WTC11 (cell line): ENCODE data around the gene GIPC3. TPM values are rescaled to one million over a fixed set of nuclear protein-coding genes. Genes with fewer than 3 reads are reported as not detected.
A peak's percentile ranks its signal among the peaks of the same experiment; 100 is the strongest.

Experiments
- ATAC-seq: fragments of 200-7000 bp; cut with Tn5 transposase; 2 replicates; pipeline ENCODE4 v1.10.0; 2021; ENCODE audit warnings: mild to moderate bottlenecking, moderate library complexity
- CTCF ChIA-PET: fragments of 300-600 bp; sonication (Branson Sonifier 250); formaldehyde crosslinking; loops from one replicate; lab custom pipeline; 2021; ENCODE audit warnings: antibody characterized with exemption; lab: Charles Lee
- POLR2A ChIA-PET: fragments of 350-600 bp; sonication (Branson Sonifier 250); formaldehyde crosslinking; loops from one replicate; lab custom pipeline; 2021; ENCODE audit warnings: antibody characterized with exemption; lab: Charles Lee
- DNase-seq: peaks from one replicate; pipeline ENCODE4 v3.0.0; 2021; ENCODE audit warnings: low spot score
- H3K27ac Mint-ChIP-seq: 2 replicates; pipeline ENCODE4 v1.8.0; 2021; ENCODE audit warnings: mixed read lengths
- H3K27me3 Mint-ChIP-seq: 2 replicates; pipeline ENCODE4 v1.8.0; 2021; ENCODE audit warnings: low read depth, mild to moderate bottlenecking, moderate library complexity, mixed read lengths
- H3K36me3 Mint-ChIP-seq: 2 replicates; pipeline ENCODE4 v1.8.0; 2021; ENCODE audit warnings: mixed read lengths
- H3K4me1 Mint-ChIP-seq: 2 replicates; pipeline ENCODE4 v1.8.0; 2022; ENCODE audit warnings: mixed read lengths
- H3K4me3 Mint-ChIP-seq: 2 replicates; pipeline ENCODE4 v1.8.0; 2021; ENCODE audit warnings: mild to moderate bottlenecking, moderate library complexity, mixed read lengths
- H3K9me3 Mint-ChIP-seq: 2 replicates; pipeline ENCODE4 v1.8.0; 2021; ENCODE audit warnings: mixed read lengths
- CREB1 ChIP-seq: sonication (generic); formaldehyde crosslinking; IDR thresholded peaks from 2 replicates; pipeline ENCODE4 v1.8.0; 2023; ENCODE audit warnings: mild to moderate bottlenecking, missing genetic modification reagents
- CTCF ChIP-seq: fragments of 200-600 bp; IDR thresholded peaks from 2 replicates; pipeline ENCODE4 v1.8.0; 2022; ENCODE audit warnings: antibody characterized with exemption
- FOXK1 ChIP-seq: sonication (generic); formaldehyde crosslinking; IDR thresholded peaks from 2 replicates; pipeline ENCODE4 v1.8.0; 2022; ENCODE audit warnings: mild to moderate bottlenecking, moderate library complexity, missing genetic modification reagents
- FOXP4 ChIP-seq: sonication (generic); formaldehyde crosslinking; IDR thresholded peaks from 2 replicates; pipeline ENCODE4 v1.8.0; 2022; ENCODE audit warnings: mild to moderate bottlenecking, missing genetic modification reagents
- HMGXB4 ChIP-seq: sonication (generic); formaldehyde crosslinking; IDR thresholded peaks from 2 replicates; pipeline ENCODE4 v1.8.1; 2023; ENCODE audit warnings: mild to moderate bottlenecking, moderate library complexity, missing genetic modification reagents
- MXD4 ChIP-seq: fragments of 250-450 bp; sonication (Bioruptor Pico); IDR thresholded peaks from 2 replicates; pipeline ENCODE4 v1.8.0; 2021; ENCODE audit warnings: mild to moderate bottlenecking, moderate library complexity, borderline replicate concordance
- SMAD3 ChIP-seq: sonication (generic); formaldehyde crosslinking; IDR thresholded peaks from 2 replicates; pipeline ENCODE4 v1.8.0; 2022; ENCODE audit warnings: missing genetic modification reagents, mild to moderate bottlenecking, borderline replicate concordance
- ZNF138 ChIP-seq: sonication (generic); formaldehyde crosslinking; conservative IDR thresholded peaks from 2 replicates; pipeline ENCODE4 v1.8.1; 2022; ENCODE audit warnings: mild to moderate bottlenecking, moderate library complexity, missing genetic modification reagents
- ZNF263 ChIP-seq: sonication (generic); formaldehyde crosslinking; IDR thresholded peaks from 2 replicates; pipeline ENCODE4 v1.8.1; 2022; ENCODE audit warnings: low read depth, mild to moderate bottlenecking, moderate library complexity, missing genetic modification reagents
- ZNF671 ChIP-seq: fragments of 250-450 bp; sonication (Bioruptor Pico); IDR thresholded peaks from 2 replicates; pipeline ENCODE4 v1.8.0; 2021; ENCODE audit warnings: mild to moderate bottlenecking
- total RNA-seq: library from RNA; stranded (reverse); gene quantifications from 3 replicates; pipeline ENCODE4 v1.2.3, GENCODE V29; 2021

Gene GIPC3
- total RNA-seq, 1 experiment from 2014 or later = 1.0 TPM

- H3K9me3 Mint-ChIP-seq = no peaks in the 10 kb centered on the region
- ATAC-seq (no peak), DNase-seq (no peak)
- CTCF ChIA-PET = interaction anchor here (1.8 kb wide), 1 partner anchor 23 kb away, joined by 5 read pairs; no protein-coding TSS in a partner anchor
- no peak overlapping the region for H3K4me3 Mint-ChIP-seq
- no peak for TF ChIP-seq ZNF138 (CRISPR knock-in tag)
- TF ChIP-seq CREB1 (CRISPR knock-in tag) = no peak
- TF ChIP-seq HMGXB4 = no peak
- TF ChIP-seq SMAD3 (CRISPR knock-in tag) = no peak
- no peak overlapping the region; the same call in 1 of the 2 replicates for H3K27ac Mint-ChIP-seq
- H3K4me1 Mint-ChIP-seq = 0 out of 2 replicates have a peak, but pooled peaks cover 3% of the 10 kb centered on the region
- H3K27me3 Mint-ChIP-seq = no peaks in the 10 kb centered on the region
- POLR2A ChIA-PET = no interaction called here
- no peaks in the 10 kb centered on the region; the same call in 1 of the 2 replicates for H3K36me3 Mint-ChIP-seq
Measured at GRCh38 chr19:3614858-3615505, 29.7 kb downstream of the GIPC3 start.

DNA sequence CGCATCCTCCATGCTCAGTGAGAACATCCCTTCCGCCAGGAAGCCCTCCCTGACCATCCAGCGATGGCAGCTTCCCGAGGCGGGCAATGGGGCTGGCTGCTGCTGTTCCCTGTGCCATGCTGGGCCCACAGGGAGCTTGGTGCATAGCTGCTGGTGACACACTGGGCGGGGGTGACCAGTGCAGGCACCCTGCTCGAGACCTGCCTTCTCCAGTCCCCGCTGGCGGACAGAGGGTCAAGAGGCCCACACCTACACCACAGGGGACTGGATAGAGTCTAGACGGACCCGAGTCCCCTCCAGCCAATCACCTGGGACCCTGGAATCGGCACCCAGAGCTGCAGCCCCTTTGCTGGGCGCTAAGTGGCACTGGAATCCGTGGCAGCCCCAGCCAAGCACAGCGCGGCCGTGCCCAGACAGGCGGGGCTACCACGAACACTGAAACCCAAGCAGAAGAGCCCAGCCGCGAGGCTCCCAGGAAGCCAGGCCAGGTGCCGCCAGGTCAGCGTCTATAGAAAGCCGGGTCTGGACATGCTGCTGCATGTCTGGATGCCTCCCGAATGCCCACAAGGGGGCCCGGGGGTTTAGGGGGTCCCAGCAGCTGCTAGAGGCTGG, 30.4 kb downstream of the GIPC3 start:
- 0 out of 2 replicates have a peak, but pooled peaks cover 3% of the 10 kb centered on the region for H3K4me1 Mint-ChIP-seq
- H3K4me3 Mint-ChIP-seq = no peak overlapping the region
- no peak for TF ChIP-seq FOXP4 (CRISPR knock-in tag)
- TF ChIP-seq, all 79 proteins: peak for 0
- no peaks in the 10 kb centered on the region; the same call in 1 of the 2 replicates for H3K36me3 Mint-ChIP-seq
- ATAC-seq (no peak), DNase-seq (no peak)
- no peak overlapping the region; the same call in 1 of the 2 replicates for H3K27ac Mint-ChIP-seq
- no peaks in the 10 kb centered on the region for H3K9me3 Mint-ChIP-seq
- CTCF ChIA-PET = interaction anchor here (1.8 kb wide), 1 partner anchor 24 kb away, joined by 5 read pairs; no protein-coding TSS in a partner anchor
- H3K27me3 Mint-ChIP-seq = no peaks in the 10 kb centered on the region
- POLR2A ChIA-PET = no interaction called here

- POLR2A ChIA-PET = no interaction called here
- 0 out of 2 replicates have a peak, but pooled peaks cover 3% of the 10 kb centered on the region for H3K4me1 Mint-ChIP-seq
- H3K36me3 Mint-ChIP-seq = peaks cover 3% of the 10 kb centered on the region
- H3K4me3 Mint-ChIP-seq = no peak overlapping the region
- ATAC-seq = peak; percentile 50
- peak; percentile 42 for DNase-seq
- TF ChIP-seq MXD4 (CRISPR knock-in tag) (no peak), ZNF671 (CRISPR knock-in tag) (no peak), ZNF263 (CRISPR knock-in tag) (no peak), FOXK1 (no peak)
- TF ChIP-seq, all 79 proteins: peak for 0
- H3K27me3 Mint-ChIP-seq = no peaks in the 10 kb centered on the region
- peak overlapping the region; percentile 36; the same call in 1 of the 2 replicates for H3K27ac Mint-ChIP-seq
- CTCF ChIA-PET = interaction anchor here (0.6 kb wide), 1 partner anchor 10 kb away, joined by 3 read pairs; the partner anchor contains the start of gene CACTIN
- H3K9me3 Mint-ChIP-seq = no peaks in the 10 kb centered on the region
Measured at GRCh38 chr19:3617463-3617862, 32.2 kb downstream of the GIPC3 start.

DNA sequence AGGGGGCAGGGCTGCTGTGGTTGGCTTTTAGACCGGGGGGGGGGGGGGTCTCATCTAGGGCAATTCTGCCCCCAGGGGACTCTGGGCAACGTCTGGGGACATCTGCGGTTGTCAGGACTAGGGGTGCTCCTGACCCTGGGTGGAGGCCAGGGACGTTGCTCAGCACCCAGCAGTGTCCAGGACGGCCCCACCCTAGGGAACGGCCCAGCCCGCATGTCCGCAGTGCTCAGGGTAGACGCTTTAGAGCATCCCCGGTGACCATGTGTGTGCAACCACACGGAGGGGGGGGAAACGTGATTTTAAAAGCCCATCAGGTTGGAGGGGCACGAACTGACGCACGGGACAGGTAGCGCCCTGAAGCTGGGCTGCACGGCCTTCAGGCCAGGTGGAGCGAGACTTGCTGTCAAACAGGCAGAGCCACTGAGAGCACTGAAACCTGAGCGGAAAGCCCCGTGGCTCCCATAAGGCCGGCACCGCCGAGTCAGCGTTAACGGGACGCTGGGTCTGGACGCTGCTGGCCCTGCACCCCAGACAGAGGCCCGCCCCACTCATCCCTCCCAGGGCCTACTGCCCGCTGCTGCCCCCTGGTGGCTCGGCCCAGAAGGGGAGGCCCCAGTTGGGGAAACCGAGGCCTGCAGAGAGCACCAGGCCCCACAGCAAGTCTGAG, 33.0 kb downstream of the GIPC3 start:
- Mint-ChIP-seq H3K27me3 (no peaks in the 10 kb centered on the region), H3K27ac (no peak overlapping the region), H3K4me3 (no peak overlapping the region), H3K4me1 (0 out of 2 replicates have a peak, but pooled peaks cover 3% of the 10 kb centered on the region), H3K36me3 (peaks cover 5% of the 10 kb centered on the region), H3K9me3 (no peaks in the 10 kb centered on the region)
- DNase-seq = peak; percentile 80
- ChIA-PET CTCF (interaction anchor here (0.7 to 3.4 kb wide), 6 partner anchors 9 to 32 kb away, joined by 3 to 17 read pairs (median 3); no protein-coding TSS in a partner anchor), POLR2A (no interaction called here)
- peak; percentile 92 for TF ChIP-seq CTCF
- TF ChIP-seq HMGXB4 = no peak
- peak; percentile 78 for ATAC-seq
